HG02981 (cell line): ENCODE results near the gene PRR11.
"Not testable (repeated sequence)": the region's sequence is repeated elsewhere in the genome, so short reads cannot be mapped to it uniquely, and the experiment has no call there.

ENCODE experiments used
- ATAC-seq: cut with Tn5 transposase; IDR thresholded peaks from one replicate; pipeline ENCODE4 v1.9.1; 2021; ENCODE audit warnings: mild to moderate bottlenecking, moderate library complexity; ENCODE audit not compliant: unreplicated experiment

Gene PRR11

GRCh38 chr17:59155439-59156177, at the start of gene PRR11:
Gene PRR11 (plus strand): TSS chr17:59155746. CDS start chr17:59169753, 14,007 bp downstream.
- ATAC-seq = peak; percentile 86

- peak; percentile 22 for ATAC-seq
Measured at GRCh38 chr17:59105852-59106462, 49.6 kb upstream of the PRR11 start.

GRCh38 chr17:59106463-59107305, 48.9 kb upstream of the PRR11 start, which contains the start of gene TRIM37:
Gene TRIM37 (minus strand): TSS chr17:59106880. CDS start chr17:59106461, 419 bp downstream.
- peak; percentile 94 for ATAC-seq

GRCh38 chr17:59107306-59107670, 48.3 kb upstream of the PRR11 start:
- no peak for ATAC-seq

DNA sequence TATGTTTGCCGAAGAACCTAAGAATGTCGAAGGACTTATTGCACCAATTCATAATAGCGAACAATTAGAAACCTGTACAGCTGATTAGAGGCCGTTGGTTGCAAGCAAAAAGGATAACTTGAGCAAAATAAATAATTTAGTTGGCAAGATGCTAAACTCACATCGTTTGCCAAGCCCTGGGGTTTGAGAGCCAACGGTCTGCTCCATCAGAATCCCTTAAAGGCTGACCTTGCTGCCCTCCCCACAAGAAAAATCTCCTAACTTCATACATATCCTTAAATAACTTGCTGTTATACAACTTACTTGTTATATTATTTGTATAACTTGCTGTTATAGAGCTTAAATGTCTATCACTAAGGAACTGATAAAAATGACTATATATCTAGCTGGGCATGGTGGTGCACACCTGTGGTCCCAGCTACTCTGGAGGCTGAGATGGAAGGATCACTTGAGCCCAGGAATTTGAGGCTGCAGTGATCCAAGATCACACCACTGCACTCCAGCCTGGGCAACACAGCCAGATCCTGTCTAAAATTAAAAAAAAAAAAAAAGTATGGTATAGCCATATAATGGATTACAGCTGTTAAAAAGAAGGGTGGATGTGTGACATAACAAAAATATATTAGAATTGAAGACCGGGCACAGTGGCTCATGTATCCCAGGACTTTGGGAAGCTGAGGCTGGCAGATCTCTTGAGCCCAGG, 47.0 kb upstream of the PRR11 start:
- no peak for ATAC-seq

DNA sequence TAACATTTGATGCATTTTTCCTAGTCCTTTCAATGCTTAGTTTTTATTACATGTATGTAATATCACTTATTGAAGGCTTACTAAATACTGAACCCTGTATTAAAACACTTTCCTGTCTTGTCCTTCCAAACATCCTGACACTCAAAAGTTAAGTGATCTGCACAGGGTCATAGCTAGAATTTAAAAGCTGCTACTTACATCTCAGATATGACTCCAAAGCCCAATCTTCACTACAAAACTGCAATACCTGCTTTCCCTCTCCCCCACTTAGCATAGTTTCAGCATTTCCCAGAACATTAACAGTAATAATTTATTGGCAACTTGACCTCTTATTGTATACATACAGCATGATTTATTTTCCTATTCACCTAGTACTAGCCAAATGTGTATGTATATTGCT, 44.6 kb upstream of the PRR11 start:
- no peak for ATAC-seq

GRCh38 chr17:59111539-59111938, 44.0 kb upstream of the PRR11 start:
- no peak for ATAC-seq

DNA sequence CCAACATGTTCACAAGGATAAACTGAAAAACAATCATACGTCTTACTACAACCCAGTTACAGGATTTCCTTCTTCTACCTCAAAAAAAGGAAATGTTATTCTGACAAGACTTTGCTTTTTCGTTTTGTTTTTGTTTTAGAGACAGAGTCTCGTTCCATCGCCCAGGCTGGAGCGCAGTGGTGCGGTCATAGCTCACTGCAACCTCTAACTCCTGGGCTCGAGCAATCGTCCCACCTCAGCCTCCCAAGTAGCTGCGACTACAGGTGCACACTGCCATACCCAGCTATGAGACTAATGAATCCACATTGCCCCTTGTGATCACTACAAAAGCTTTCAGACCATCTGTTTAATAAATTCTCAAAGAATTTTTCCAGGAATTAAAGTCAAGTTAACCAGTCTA, 40.1 kb upstream of the PRR11 start:
- ATAC-seq = no peak

DNA sequence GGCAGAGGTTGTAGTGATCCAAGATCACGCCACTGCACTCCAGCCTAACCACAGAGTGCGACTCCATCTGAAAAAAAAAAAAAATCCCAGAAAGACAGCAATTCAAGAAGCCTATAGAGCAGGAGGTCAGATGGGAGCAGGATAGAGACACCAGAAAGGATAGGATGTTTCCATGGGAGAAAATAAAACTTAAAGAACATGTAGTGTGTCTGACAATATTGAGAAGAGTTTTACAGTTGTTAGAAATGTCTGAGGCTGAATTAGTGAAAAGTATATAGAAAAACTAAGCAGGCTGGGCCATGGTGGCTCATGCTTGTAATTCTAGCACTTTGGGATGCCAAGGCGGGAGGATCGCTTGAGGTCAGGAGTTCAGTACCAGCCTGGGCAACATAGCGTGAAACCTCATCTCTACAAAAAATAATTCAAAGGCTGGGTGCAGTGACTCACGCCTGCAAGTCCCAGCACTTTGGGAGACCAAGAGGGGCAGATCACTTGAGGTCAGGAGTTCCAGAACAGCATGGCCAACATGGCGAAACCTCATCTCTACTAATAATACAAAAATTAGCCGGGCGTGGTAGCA, 33.6 kb upstream of the PRR11 start:
- ATAC-seq = no peak

GRCh38 chr17:59124665-59125064, 30.9 kb upstream of the PRR11 start:
- no peak for ATAC-seq

DNA sequence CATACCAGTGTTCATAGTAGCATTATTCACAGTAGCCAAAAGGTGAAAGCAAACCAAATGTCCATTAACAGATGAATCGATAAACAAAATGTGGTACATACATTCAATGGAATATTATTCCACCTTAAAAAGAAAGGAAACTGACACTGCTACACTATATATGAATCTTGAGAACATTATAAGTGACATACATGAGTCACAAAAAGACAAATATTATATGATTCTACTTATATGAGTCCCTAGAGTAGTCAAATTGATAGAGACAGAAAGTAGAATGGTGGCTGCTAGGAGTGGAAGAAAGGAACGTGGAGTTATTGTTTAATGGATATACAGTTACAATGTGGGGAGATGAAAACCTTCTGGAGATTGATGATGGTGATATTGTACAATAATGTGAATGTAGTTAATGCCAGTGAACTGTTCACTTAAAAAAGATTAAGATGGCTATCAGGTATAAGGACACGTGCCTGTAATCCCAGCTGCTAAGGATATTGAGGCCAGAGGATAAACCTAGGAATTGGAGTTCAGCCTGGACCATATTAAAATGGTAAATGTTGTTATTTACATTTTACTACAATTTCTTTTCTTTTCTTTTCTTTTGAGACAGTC, 28.6 kb upstream of the PRR11 start:
- ATAC-seq = no peak

- no peak for ATAC-seq
Measured at GRCh38 chr17:59129814-59130213, 25.7 kb upstream of the PRR11 start.

- no peak for ATAC-seq
Measured at GRCh38 chr17:59131131-59131530, 24.4 kb upstream of the PRR11 start.

GRCh38 chr17:59138339-59138738, 17.2 kb upstream of the PRR11 start:
- ATAC-seq = not testable (repeated sequence)

DNA sequence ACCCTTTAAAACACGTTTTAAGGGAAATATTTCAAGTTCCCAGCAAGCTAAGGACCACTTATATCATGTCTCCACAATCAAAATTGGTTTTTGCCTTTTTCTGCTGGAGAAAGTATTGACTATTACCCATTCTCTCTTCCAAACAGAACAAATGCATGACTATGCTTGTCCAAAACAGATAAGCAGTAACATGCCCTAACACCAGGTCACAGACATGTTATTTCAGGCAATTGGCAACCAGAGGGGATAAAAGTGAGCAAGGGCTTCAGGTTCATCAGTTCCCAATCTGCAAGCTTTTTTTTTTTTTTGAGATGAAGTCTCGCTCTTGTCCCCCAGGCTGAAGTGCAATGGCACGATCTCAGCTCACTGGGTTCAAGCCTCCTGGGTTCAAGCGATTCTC, 15.6 kb upstream of the PRR11 start:
- ATAC-seq = no peak

- ATAC-seq = no peak
Measured at GRCh38 chr17:59141860-59142259, 13.7 kb upstream of the PRR11 start.

DNA sequence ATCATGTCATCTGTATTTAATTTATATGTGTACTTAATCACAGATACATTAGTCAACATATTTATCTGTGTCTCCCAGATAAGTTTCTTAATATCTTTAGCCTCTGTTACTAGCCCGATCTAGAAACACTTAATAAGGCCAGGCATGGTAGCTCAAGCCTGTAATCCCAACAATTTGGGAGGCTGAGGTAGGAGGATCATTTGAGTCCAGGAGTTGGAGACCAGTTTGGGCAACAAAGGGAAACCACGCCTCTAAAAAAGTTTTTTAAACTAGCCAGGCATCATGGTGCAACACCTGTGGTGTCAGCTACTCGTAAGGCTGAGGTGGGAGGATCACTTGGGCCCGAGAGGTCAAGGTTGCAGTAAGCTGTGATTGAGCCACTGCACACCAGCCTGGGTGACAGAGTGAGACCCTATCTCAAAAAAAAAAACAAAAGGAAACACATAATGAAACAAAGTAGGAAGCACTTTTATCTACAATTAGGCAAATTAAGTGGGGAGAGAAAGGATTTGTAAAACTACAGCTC, 9.9 kb upstream of the PRR11 start:
- ATAC-seq = no peak

DNA sequence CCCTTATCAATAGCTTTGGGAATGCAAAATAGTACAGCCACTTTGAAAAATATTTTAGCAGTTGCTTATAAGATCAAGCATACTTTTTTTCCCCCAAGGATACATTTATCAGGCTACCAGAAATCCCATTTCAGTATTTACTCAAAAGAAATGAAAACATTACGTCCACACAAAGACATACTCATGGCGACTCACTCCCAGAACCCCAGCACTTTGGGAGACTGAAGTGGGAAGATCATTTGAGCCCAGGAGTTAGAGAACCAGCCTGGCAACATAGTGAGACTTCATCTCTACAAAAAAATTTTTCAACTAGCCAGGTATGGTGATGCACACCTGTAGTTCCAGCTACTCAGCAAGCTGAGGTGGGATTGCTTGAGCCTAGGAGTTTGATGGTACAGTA, 6.5 kb upstream of the PRR11 start:
- no peak for ATAC-seq

GRCh38 chr17:59149841-59150511, 5.6 kb upstream of the PRR11 start:
- no peak for ATAC-seq

GRCh38 chr17:59151006-59151405, 4.5 kb upstream of the PRR11 start:
- ATAC-seq = no peak
